A549 (cell line): ENCODE results near the gene ITGA2. TPM values are rescaled to one million over a fixed set of nuclear protein-coding genes. Genes with fewer than 3 reads are reported as not detected.

ENCODE experiments used
- ATAC-seq, 2 experiments: fragments of 200-7000 bp in 1 of 2; fragments of >200 bp in 1 of 2; cut with Nextera tagmentation in 1 of 2; cut with Tn5 transposase in 1 of 2; 3 replicates each; pipeline versions ENCODE4 v1.8.0 to v1.9.1; 2018 to 2020; ENCODE audit warnings: mild to moderate bottlenecking in 1 of 2, moderate library complexity in 1 of 2
- CTCF ChIA-PET: fragments of 300-600 bp; sonication (Branson Sonifier 250); formaldehyde crosslinking; extraction: SDS; loops from one replicate; lab custom pipeline; 2021; ENCODE audit warnings: antibody characterized with exemption, inconsistent platforms; lab: Yijun Ruan, JAX
- POLR2A ChIA-PET: fragments of 350-600 bp; formaldehyde crosslinking; extraction: SDS; loops from one replicate; lab custom pipeline; 2021; ENCODE audit warnings: antibody characterized with exemption, inconsistent platforms; lab: Yijun Ruan, JAX
- DNase-seq, 2 experiments: peaks; one replicate each; pipeline versions ENCODE4 v3.0.0 to v3.0.0-alpha.2; 2011 to 2016; ENCODE audit warnings: low read depth in 1 of 2, low spot score in 1 of 2
- FAIRE-seq: peaks from 2 replicates; lab custom pipeline; 2011; peaks lifted over from hg19 to GRCh38; lab: Jason Lieb, UNC
- H3K27ac ChIP-seq, 2 experiments: fragments of >200 bp; sonication (Bioruptor Twin); formaldehyde crosslinking; 3 replicates each; pipeline ENCODE4 v1.5.1; 2016 to 2017
- H3K4me1 ChIP-seq: fragments of >200 bp; sonication (Bioruptor Twin); formaldehyde crosslinking; 3 replicates; pipeline ENCODE4 v1.6.1; 2016
- H3K4me2 ChIP-seq: fragments of >200 bp; sonication (Bioruptor Twin); formaldehyde crosslinking; 3 replicates; pipeline ENCODE4 v1.6.1; 2016
- H3K4me3 ChIP-seq: fragments of >200 bp; sonication (Bioruptor Twin); formaldehyde crosslinking; 3 replicates; pipeline ENCODE4 v1.5.1; 2016
- H3K9me3 ChIP-seq: fragments of >200 bp; sonication (Bioruptor Twin); formaldehyde crosslinking; 3 replicates; pipeline ENCODE4 v1.6.1; 2016
- CEBPB ChIP-seq, 2 experiments: fragments of >200 bp in 1 of 2; sonication (Bioruptor Twin) in 1 of 2; formaldehyde crosslinking in 1 of 2; IDR thresholded peaks; 2 replicates each; pipeline ENCODE4 v1.6.1; 2012 to 2016
- CHD2 ChIP-seq: fragments of 150-350 bp; IDR thresholded peaks from 2 replicates; pipeline ENCODE4 v1.6.1; 2014; ENCODE audit warnings: low read length; ENCODE audit not compliant: partially characterized antibody
- CHD4 ChIP-seq: fragments of 200-600 bp; sonication (generic); IDR thresholded peaks from 2 replicates; pipeline ENCODE4 v1.6.1; 2016; ENCODE audit warnings: antibody characterized with exemption, mild to moderate bottlenecking, borderline replicate concordance
- EP300 ChIP-seq, 2 experiments: fragments of >200 bp; sonication (Bioruptor Twin); formaldehyde crosslinking; IDR thresholded peaks; 2 replicates in 1 of 2; 3 replicates in 1 of 2; pipeline ENCODE4 v1.6.1; 2016 to 2017
- MAFK ChIP-seq: fragments of 450-650 bp; IDR thresholded peaks from 2 replicates; pipeline ENCODE4 v1.6.1; 2014; ENCODE audit not compliant: partially characterized antibody
- NFE2L2 ChIP-seq: fragments of 150-350 bp; conservative IDR thresholded peaks from 2 replicates; pipeline ENCODE4 v1.6.1; 2014; ENCODE audit warnings: low read length
- SREBF2 ChIP-seq: fragments of 450-650 bp; IDR thresholded peaks from 2 replicates; pipeline ENCODE4 v1.6.1; 2014; ENCODE audit warnings: mild to moderate bottlenecking, moderate library complexity
- TFCP2L1 ChIP-seq: fragments of 250-450 bp; sonication (Bioruptor Pico); IDR thresholded peaks from 2 replicates; pipeline ENCODE4 v1.5.0; 2021; ENCODE audit warnings: mild to moderate bottlenecking
- ZSCAN20 ChIP-seq: fragments of 250-450 bp; sonication (Bioruptor Pico); IDR thresholded peaks from 2 replicates; pipeline ENCODE4 v1.8.0; 2022; ENCODE audit warnings: mild to moderate bottlenecking, moderate library complexity
- WGBS: methylation state at CpG from one replicate; pipeline ENCODE4 v1.1.6; 2017; ENCODE audit errors: missing lambda C conversion rate; 5-methylcytosine and 5-hydroxymethylcytosine counted together
- polyA plus RNA-seq, 4 experiments: library from polyadenylated mRNA; depleted of rRNA in 3 of 4; stranded (reverse); fragments of >200 nt; fragmentation: RNase III in 1 of 4; extraction: RNeasy Plus Mini Kit Qiagen cat#74134 plus additional on column Dnase treatment in 1 of 4; gene quantifications; 2 replicates in 3 of 4; 3 replicates in 1 of 4; pipeline ENCODE4 v1.2.3, GENCODE V29; 2011 to 2017
- TF ChIP-seq, protein P1 (sequence below): fragments of >200 bp; sonication (Bioruptor Twin); formaldehyde crosslinking; IDR thresholded peaks from 2 replicates; pipeline ENCODE4 v1.6.1; 2016
- TF ChIP-seq, protein P2 (sequence below): fragments of >200 bp; sonication (Bioruptor Twin); formaldehyde crosslinking; IDR thresholded peaks from 3 replicates; pipeline ENCODE4 v1.5.1; 2016
- TF ChIP-seq, protein P3 (sequence below): IDR thresholded peaks from 2 replicates; pipeline ENCODE4 v1.6.1; 2012
- TF ChIP-seq, protein P4 (sequence below): fragments of 200-600 bp; sonication (generic); IDR thresholded peaks from 2 replicates; pipeline ENCODE4 v1.6.1; 2016; ENCODE audit warnings: antibody characterized with exemption, mild to moderate bottlenecking, moderate library complexity

Gene ITGA2
- polyA plus RNA-seq, 2 of the 4 experiments (the other 2 are of a cell fraction): 8.5 to 28.0 TPM

DNA sequence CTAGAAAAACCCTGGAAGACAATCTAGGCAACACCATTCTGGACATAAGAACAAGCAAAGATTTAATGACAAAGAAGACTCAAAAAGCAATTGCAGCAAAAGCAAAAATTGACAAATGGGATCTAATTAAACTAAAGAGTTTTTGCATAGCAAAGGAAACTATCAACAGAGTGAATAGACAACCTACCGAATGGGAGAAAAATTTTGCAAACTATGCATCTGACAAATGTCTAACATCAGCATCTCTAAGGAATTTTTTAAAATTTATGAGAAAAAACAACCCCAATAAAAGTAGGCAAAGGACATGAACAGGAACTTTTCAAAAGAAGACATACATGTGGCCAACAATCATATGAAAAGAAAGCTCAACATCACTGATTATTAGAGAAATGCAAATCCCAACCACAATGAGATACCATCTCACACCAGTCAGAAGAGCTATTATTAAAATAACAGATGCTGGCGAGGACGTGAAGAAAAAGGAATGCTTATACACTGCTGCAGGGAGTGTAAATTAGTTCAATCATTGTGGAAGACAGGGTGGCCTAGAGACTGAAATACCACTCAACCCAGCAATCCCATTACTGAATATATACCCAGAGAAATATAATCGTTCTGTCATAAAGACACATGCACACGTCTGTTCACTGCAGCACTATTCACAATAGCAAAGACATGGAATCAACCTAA is 116.6 kb downstream of the ITGA2 start:
- WGBS: 90% methylated on average over 5 of the region's 5 CpGs
- Histone ChIP-seq H3K27ac (no peak overlapping the region), H3K9me3 (no peaks in the 10 kb centered on the region), H3K4me3 (no peak overlapping the region), H3K4me1 (peaks cover 12% of the 10 kb centered on the region; the same call in 2 of the 3 replicates), H3K4me2 (no peak overlapping the region)
- TF ChIP-seq CHD4 (no peak), MAFK (no peak), NFE2L2 (no peak), EP300 (IDR thresholded peaks at IDR 0.05) (no peak), TFCP2L1 (CRISPR knock-in tag) (no peak), ZSCAN20 (CRISPR knock-in tag) (no peak), CHD2 (no peak), SREBF2 (no peak)
- TF ChIP-seq, protein P1, sequence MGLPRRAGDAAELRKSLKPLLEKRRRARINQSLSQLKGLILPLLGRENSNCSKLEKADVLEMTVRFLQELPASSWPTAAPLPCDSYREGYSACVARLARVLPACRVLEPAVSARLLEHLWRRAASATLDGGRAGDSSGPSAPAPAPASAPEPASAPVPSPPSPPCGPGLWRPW: no peak
- TF ChIP-seq, protein P2, sequence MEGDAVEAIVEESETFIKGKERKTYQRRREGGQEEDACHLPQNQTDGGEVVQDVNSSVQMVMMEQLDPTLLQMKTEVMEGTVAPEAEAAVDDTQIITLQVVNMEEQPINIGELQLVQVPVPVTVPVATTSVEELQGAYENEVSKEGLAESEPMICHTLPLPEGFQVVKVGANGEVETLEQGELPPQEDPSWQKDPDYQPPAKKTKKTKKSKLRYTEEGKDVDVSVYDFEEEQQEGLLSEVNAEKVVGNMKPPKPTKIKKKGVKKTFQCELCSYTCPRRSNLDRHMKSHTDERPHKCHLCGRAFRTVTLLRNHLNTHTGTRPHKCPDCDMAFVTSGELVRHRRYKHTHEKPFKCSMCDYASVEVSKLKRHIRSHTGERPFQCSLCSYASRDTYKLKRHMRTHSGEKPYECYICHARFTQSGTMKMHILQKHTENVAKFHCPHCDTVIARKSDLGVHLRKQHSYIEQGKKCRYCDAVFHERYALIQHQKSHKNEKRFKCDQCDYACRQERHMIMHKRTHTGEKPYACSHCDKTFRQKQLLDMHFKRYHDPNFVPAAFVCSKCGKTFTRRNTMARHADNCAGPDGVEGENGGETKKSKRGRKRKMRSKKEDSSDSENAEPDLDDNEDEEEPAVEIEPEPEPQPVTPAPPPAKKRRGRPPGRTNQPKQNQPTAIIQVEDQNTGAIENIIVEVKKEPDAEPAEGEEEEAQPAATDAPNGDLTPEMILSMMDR: no peak
- TF ChIP-seq, protein P3, sequence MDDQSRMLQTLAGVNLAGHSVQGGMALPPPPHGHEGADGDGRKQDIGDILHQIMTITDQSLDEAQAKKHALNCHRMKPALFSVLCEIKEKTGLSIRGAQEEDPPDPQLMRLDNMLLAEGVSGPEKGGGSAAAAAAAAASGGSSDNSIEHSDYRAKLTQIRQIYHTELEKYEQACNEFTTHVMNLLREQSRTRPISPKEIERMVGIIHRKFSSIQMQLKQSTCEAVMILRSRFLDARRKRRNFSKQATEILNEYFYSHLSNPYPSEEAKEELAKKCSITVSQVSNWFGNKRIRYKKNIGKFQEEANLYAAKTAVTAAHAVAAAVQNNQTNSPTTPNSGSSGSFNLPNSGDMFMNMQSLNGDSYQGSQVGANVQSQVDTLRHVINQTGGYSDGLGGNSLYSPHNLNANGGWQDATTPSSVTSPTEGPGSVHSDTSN: no peak
- TF ChIP-seq, protein P4, sequence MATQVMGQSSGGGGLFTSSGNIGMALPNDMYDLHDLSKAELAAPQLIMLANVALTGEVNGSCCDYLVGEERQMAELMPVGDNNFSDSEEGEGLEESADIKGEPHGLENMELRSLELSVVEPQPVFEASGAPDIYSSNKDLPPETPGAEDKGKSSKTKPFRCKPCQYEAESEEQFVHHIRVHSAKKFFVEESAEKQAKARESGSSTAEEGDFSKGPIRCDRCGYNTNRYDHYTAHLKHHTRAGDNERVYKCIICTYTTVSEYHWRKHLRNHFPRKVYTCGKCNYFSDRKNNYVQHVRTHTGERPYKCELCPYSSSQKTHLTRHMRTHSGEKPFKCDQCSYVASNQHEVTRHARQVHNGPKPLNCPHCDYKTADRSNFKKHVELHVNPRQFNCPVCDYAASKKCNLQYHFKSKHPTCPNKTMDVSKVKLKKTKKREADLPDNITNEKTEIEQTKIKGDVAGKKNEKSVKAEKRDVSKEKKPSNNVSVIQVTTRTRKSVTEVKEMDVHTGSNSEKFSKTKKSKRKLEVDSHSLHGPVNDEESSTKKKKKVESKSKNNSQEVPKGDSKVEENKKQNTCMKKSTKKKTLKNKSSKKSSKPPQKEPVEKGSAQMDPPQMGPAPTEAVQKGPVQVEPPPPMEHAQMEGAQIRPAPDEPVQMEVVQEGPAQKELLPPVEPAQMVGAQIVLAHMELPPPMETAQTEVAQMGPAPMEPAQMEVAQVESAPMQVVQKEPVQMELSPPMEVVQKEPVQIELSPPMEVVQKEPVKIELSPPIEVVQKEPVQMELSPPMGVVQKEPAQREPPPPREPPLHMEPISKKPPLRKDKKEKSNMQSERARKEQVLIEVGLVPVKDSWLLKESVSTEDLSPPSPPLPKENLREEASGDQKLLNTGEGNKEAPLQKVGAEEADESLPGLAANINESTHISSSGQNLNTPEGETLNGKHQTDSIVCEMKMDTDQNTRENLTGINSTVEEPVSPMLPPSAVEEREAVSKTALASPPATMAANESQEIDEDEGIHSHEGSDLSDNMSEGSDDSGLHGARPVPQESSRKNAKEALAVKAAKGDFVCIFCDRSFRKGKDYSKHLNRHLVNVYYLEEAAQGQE: no peak
- CTCF ChIA-PET: interaction anchor here (0.6 to 4.4 kb wide), 4 partner anchors 9 to 157 kb away, joined by 3 to 27 read pairs (median 4); no protein-coding TSS in a partner anchor
- ATAC-seq (no peak), DNase-seq (no peak), FAIRE-seq (no peak)
- POLR2A ChIA-PET: no interaction called here

DNA sequence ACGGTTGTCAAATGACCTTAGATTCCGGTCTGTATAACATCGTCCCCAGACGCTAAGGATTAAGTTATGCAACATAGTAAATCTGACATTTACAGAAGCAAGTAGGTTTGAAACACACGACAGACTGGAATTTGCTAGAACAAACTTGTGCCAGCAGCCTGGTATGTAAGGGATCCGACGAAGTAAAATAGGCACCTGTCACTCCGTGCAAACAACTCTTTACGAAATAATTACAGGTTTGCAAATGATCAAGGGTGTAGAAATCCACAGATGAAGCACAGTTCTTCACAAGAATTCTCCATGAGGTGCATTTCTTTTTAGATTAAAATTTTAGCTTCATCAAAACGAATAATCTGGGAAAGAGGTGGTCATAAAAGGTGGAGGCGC is 119.9 kb downstream of the ITGA2 start:
- 0 out of 4 replicates have a peak, but pooled peaks of 1 of the 2 experiments have one; percentile 31 for TF ChIP-seq CEBPB (IDR thresholded peaks at IDR 0.05)
- TF ChIP-seq ZSCAN20 (CRISPR knock-in tag): no peak
- ATAC-seq (peak; percentile 11 to 27; a peak in 3 of 6 replicates), FAIRE-seq (no peak), DNase-seq (peak in 1 of 2 experiments; percentile 6)
- ChIA-PET CTCF (interaction anchor here (0.9 to 1.5 kb wide), 3 partner anchors 13 to 160 kb away, joined by 4 to 7 read pairs (median 4); no protein-coding TSS in a partner anchor), POLR2A (interaction anchor here (1.0 to 1.4 kb wide), 3 partner anchors 10 to 20 kb away, joined by 3 to 7 read pairs (median 4); no protein-coding TSS in a partner anchor)
- Histone ChIP-seq H3K27ac (peak overlapping the region; percentile 82 to 87), H3K4me3 (peak overlapping the region; percentile 65), H3K4me1 (peaks cover 15% of the 10 kb centered on the region; the same call in 2 of the 3 replicates), H3K9me3 (no peaks in the 10 kb centered on the region), H3K4me2 (peak overlapping the region; percentile 91)
- WGBS: 6% methylated on average over 11 of the region's 11 CpGs
